Cardiac fibroblast (primary cell): Measurements from ENCODE around the gene SLC10A1.

Experiments
- DNase-seq, 2 donors: peaks; one replicate each; pipeline versions ENCODE4 v3.0.0 to v3.0.0-alpha.2; 2010; ENCODE audit warnings: low read depth in 2 of 2
- H3K4me3 ChIP-seq, 2 donors: replicated peaks in 1 of 2; 1 replicate in 1 of 2; 2 replicates in 1 of 2; pipeline ENCODE4 v1.5.1; 2011; ENCODE audit warnings: low read depth in 2 of 2, low read length in 2 of 2, mild to moderate bottlenecking in 2 of 2, moderate library complexity in 1 of 2
- TF ChIP-seq, protein P1 (sequence below): IDR thresholded peaks from one replicate; pipeline ENCODE4 v1.5.1; 2011; ENCODE audit warnings: low read depth, mild to moderate bottlenecking, low read length, inconsistent platforms

The SLC10A1 gene

DNA sequence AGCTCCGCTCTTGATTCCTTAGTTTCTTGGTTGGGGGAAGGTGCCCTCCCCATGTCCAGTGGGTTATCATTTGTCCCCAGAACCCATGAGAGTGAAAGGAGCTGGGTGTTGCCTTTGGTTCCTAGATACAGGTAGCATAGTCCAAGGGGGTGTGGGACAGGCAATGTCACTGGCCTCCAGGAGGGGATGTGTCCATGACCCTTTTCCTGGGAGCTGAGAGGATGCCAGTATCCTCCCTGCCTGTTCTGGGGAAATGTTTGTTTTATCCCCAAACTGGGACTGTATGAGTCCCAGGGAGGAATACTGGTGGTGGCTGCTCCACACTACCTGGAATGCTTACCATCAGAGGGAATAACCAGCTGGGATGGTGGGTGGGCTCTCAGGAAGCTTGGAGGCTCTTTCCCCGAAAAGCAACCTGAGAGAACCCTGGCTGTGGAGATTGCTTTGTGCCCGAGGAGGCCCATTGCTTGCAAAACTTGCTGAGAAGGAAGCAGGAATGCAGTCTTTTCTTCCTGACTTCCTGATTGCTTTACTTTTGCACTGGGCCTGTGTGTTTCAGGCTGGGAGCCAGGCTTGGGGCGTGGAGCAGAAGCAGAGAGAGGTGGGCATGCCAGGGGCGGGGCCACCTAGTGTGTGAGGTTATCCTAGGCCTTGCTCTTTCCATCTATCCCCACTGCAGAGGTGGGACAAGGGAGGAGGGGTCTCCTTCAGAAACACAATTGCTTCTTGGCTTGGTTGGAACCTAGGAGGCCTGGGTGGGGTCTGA lies 715 bp upstream of the SLC10A1 start:
- peak in 1 of 2 donors; percentile 23 for DNase-seq
- no peak overlapping the region for H3K4me3 ChIP-seq
- TF ChIP-seq, protein P1, sequence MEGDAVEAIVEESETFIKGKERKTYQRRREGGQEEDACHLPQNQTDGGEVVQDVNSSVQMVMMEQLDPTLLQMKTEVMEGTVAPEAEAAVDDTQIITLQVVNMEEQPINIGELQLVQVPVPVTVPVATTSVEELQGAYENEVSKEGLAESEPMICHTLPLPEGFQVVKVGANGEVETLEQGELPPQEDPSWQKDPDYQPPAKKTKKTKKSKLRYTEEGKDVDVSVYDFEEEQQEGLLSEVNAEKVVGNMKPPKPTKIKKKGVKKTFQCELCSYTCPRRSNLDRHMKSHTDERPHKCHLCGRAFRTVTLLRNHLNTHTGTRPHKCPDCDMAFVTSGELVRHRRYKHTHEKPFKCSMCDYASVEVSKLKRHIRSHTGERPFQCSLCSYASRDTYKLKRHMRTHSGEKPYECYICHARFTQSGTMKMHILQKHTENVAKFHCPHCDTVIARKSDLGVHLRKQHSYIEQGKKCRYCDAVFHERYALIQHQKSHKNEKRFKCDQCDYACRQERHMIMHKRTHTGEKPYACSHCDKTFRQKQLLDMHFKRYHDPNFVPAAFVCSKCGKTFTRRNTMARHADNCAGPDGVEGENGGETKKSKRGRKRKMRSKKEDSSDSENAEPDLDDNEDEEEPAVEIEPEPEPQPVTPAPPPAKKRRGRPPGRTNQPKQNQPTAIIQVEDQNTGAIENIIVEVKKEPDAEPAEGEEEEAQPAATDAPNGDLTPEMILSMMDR, result no peak

DNA sequence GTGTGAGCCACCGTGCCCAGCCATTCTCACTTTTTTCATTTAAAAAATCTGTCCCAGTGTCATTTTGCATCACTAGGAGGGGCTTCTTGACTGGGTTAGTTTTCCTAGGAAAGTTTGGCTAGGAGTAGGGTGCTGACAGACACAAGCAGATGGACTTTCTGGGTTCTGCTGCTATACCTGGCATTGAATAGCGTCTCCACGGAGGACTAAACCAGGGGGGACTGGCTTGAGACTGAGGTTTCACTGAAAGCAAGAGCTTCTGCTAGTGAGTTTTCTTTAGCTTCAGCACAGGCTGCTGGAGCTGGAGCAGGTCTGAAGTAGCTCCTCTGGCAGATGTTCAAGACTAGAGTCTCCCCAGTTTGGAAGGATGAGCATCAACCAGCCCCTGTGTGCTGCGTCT lies 1.4 kb downstream of the SLC10A1 start:
- DNase-seq, result no peak
- TF ChIP-seq, protein P1, result no peak
- H3K4me3 ChIP-seq, result no peak overlapping the region

DNA sequence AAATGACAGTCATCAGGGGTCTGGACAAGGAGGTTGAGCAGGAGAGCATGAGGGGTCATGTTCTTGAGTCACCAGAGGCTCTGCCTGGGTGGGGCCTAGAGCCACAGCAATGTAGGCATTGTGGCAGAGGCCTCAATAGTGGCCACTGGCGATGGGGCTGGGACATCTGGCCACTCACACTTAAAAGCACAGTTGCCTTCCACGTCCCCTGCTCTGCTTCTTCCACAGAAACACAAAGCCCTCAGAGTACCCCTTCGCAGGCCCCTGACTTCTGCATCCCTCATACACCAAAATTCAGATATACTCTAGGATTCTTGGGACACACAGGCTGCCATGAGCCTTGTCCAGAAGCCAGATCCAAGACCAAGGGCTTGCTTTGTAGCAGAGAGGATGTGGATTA lies 2.2 kb downstream of the SLC10A1 start:
- H3K4me3 ChIP-seq, result no peak overlapping the region
- DNase-seq, result no peak
- TF ChIP-seq, protein P1, result no peak

DNA sequence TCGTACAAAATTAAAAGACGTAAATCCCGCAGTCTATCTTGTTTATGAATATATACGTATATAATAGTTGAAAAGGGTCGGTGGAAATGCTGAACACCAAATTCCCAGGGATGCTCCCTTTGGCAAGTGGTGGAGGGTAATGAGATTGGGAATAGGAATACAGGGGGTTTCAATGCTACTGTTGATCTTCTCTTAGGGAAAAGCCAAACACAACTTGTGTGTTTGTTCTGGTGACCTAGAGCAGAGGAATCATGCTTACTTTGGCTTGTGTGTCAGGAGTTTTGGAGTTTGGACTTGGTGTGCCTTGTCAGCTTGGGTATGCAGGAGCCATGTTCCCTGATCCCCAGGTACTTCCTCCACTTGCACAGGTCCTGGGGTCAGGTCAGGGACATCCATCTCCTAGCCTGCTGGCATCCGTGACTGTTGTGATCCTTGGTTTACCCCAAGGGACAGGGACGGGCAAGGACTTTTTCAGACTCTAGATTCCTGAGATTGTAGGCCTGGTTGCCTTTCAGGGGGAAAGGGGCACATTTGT lies 4.1 kb downstream of the SLC10A1 start:
- H3K4me3 ChIP-seq, result no peak overlapping the region
- TF ChIP-seq, protein P1, result no peak
- no peak for DNase-seq

DNA sequence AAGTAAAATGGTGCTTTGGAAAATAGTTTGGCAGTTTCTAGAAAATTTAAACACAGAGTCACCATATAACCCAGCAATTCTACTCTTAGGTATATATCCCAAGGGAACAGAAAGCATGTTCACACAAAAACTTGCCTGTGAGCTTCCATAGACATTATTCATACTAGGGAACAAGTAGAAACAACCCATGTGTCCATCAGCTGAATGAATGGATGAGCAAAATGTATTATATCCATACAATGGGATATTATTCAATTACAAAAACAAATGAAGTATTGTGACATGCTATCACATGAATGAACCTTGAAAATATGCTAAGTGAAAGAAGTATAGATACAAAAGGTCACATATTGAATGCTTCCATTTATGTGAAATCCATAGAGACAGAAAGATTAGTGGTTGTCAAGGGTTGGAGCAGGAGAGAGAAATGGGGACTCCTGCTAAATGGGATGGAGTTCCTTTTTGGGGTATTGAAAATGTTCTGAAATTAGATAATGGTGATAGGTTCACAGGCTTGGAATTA lies 7.9 kb downstream of the SLC10A1 start:
- no peak overlapping the region for H3K4me3 ChIP-seq
- no peak for DNase-seq
- TF ChIP-seq, protein P1, result no peak

DNA sequence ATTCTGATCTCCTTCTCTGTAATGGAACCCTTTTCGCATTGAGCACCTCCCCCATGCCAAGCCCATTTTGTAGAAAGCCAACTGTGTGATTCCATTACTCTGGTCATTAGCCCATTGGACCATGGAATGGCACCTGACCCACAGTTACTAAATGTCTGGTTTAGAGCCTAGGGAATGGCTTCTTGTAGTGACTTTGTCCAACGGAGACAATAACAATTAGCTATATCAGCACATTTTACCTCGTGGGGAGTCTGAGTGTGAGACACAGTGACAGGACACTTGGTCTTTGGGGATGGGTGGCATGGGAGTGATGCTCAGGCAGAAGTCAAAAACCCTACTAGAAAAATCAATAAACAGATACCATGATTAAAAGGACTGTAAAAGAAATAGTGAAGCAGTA lies 10.4 kb downstream of the SLC10A1 start:
- no peak overlapping the region for H3K4me3 ChIP-seq
- DNase-seq, result no peak
- TF ChIP-seq, protein P1, result no peak
